ENCODE measurements around the gene USP46. TPM values are rescaled to one million over a fixed set of nuclear protein-coding genes. Genes with fewer than 3 reads are reported as not detected.

USP46 gene
- total RNA-seq, 1 donor from 2014 or later, result 7.7 TPM

DNA sequence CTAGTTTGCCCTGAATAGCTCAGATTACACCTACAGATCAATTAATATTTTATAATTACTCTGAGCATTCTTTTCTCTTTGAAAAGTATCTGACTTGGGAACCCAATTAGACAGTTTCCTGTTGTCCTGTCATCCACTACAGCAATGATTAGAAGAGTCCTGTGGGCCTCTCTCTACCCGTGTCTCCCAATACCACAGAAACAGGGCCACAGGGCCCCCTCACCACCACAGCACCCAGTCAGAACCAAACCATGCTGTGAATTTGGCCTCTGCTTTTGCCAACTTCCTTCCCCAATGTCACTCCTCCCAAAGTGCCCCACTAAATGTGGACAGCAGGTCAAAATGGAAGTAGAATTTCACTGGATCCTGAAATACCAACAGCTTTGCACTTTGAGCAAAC, 10.3 kb downstream of the USP46 start:
- no peak overlapping the region for H3K27ac Mint-ChIP-seq
- intact Hi-C loops (cut with micrococcal nuclease), result no loop called here
- peaks cover 8% of the 10 kb centered on the region for H3K4me1 Mint-ChIP-seq (ENCODE audit: low read depth)
- H3K27me3 Mint-ChIP-seq (ENCODE audit: low read depth), result no peaks in the 10 kb centered on the region
- no peaks in the 10 kb centered on the region for H3K9me3 Mint-ChIP-seq
- peaks cover 13% of the 10 kb centered on the region for H3K36me3 Mint-ChIP-seq (ENCODE audit: low read depth)
- no peak overlapping the region for H3K4me3 Mint-ChIP-seq (ENCODE audit: low read depth)
- DNase-seq (ENCODE audit: low spot score), result no peak

DNA sequence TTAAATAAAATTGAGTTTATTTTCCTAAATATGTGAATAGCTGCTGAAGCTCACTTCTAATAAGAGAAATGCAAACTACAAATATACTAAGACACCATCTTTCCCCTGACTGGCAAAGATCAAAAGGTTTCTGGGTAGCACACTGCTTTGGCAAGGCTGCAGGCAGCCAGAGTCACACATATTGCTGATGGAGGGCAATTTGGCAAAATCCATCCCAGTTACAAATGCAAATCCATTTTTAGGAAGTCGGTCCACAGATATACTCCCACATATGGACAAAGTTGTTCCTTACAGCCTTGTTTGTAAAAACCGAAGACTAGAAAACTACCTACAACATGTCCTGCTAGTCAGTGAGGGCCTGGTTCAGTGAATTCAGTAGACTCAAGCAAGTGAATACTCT, 12.4 kb downstream of the USP46 start:
- H3K9me3 Mint-ChIP-seq, result no peaks in the 10 kb centered on the region
- no peak for DNase-seq (ENCODE audit: low spot score)
- H3K4me1 Mint-ChIP-seq (ENCODE audit: low read depth), result peaks cover 14% of the 10 kb centered on the region
- H3K4me3 Mint-ChIP-seq (ENCODE audit: low read depth), result no peak overlapping the region
- peaks cover 9% of the 10 kb centered on the region for H3K36me3 Mint-ChIP-seq (ENCODE audit: low read depth)
- intact Hi-C loops (cut with micrococcal nuclease), result no loop called here
- no peak overlapping the region for H3K27ac Mint-ChIP-seq
- H3K27me3 Mint-ChIP-seq (ENCODE audit: low read depth), result peaks cover 2% of the 10 kb centered on the region

DNA sequence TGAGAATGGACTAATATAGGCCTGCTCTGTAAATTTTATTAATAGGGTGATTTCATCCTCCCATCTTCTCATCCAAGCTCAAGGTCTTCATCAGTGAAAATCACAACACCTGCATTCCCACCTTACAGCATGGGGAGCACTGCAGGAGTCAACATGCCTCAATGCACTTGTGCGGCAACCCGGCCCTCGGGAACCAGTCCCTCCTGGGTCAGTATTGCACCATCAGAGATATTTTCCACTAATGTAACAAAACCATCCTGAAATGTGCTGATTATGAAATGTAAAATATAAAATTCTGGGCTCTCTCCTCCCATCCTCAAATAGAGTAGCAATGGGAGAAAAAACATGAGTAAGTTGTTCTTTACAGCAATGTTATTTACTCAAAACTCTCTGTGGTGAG, 13.0 kb downstream of the USP46 start:
- Mint-ChIP-seq H3K4me1 (ENCODE audit: low read depth) (peaks cover 21% of the 10 kb centered on the region), H3K4me3 (ENCODE audit: low read depth) (no peak overlapping the region), H3K9me3 (no peaks in the 10 kb centered on the region), H3K36me3 (ENCODE audit: low read depth) (peaks cover 9% of the 10 kb centered on the region), H3K27me3 (ENCODE audit: low read depth) (peaks cover 2% of the 10 kb centered on the region), H3K27ac (no peak overlapping the region)
- no peak for DNase-seq (ENCODE audit: low spot score)
- intact Hi-C loops (cut with micrococcal nuclease), result no loop called here

GRCh38 chr4:52645300-52645699, 13.8 kb downstream of the USP46 start:
- H3K4me1 Mint-ChIP-seq (ENCODE audit: low read depth), result peaks cover 21% of the 10 kb centered on the region
- H3K4me3 Mint-ChIP-seq (ENCODE audit: low read depth), result no peak overlapping the region
- intact Hi-C loops (cut with micrococcal nuclease), result no loop called here

GRCh38 chr4:52643785-52644244, 15.3 kb downstream of the USP46 start:
- H3K27ac Mint-ChIP-seq, result no peak overlapping the region
- H3K36me3 Mint-ChIP-seq (ENCODE audit: low read depth), result no peaks in the 10 kb centered on the region
- DNase-seq (ENCODE audit: low spot score), result no peak
- H3K4me1 Mint-ChIP-seq (ENCODE audit: low read depth), result peaks cover 19% of the 10 kb centered on the region
- intact Hi-C loops (cut with micrococcal nuclease), result no loop called here
- no peak overlapping the region for H3K4me3 Mint-ChIP-seq (ENCODE audit: low read depth)
- peaks cover 2% of the 10 kb centered on the region for H3K27me3 Mint-ChIP-seq (ENCODE audit: low read depth)
- no peaks in the 10 kb centered on the region for H3K9me3 Mint-ChIP-seq

More at GRCh38 chr4:52645300-52645699, 13.8 kb downstream of the USP46 start:
- H3K36me3 Mint-ChIP-seq (ENCODE audit: low read depth), result peaks cover 8% of the 10 kb centered on the region
- no peak overlapping the region for H3K27ac Mint-ChIP-seq
- H3K27me3 Mint-ChIP-seq (ENCODE audit: low read depth), result peaks cover 2% of the 10 kb centered on the region
- DNase-seq (ENCODE audit: low spot score), result no peak
- H3K9me3 Mint-ChIP-seq, result no peaks in the 10 kb centered on the region

DNA sequence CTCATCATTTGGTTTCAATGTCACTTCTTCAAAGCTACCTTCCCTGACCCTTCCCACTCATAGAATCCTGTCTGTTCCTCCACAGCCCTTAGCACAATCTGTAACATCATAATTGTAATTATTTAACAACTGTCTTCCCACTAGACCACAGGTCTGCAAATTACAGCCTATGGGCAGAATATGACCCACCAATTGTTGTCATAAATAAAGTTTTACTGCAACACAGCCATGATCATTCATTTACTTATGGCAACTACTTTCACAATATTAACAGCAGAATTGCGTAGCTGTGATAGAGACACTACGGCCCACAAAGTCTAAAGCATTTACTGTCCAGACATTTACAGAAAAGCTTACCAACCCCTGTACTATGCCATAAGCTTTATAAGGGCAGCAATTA, 15.9 kb downstream of the USP46 start:
- peaks cover 2% of the 10 kb centered on the region for H3K27me3 Mint-ChIP-seq (ENCODE audit: low read depth)
- peaks cover 17% of the 10 kb centered on the region for H3K4me1 Mint-ChIP-seq (ENCODE audit: low read depth)
- no peaks in the 10 kb centered on the region for H3K9me3 Mint-ChIP-seq
- H3K4me3 Mint-ChIP-seq (ENCODE audit: low read depth), result no peak overlapping the region
- intact Hi-C loops (cut with micrococcal nuclease), result no loop called here
- no peak for DNase-seq (ENCODE audit: low spot score)
- H3K36me3 Mint-ChIP-seq (ENCODE audit: low read depth), result no peaks in the 10 kb centered on the region
- no peak overlapping the region for H3K27ac Mint-ChIP-seq

- Mint-ChIP-seq H3K27me3 (ENCODE audit: low read depth) (peaks cover 2% of the 10 kb centered on the region), H3K9me3 (no peaks in the 10 kb centered on the region), H3K27ac (no peak overlapping the region), H3K36me3 (ENCODE audit: low read depth) (no peaks in the 10 kb centered on the region), H3K4me3 (ENCODE audit: low read depth) (no peak overlapping the region), H3K4me1 (ENCODE audit: low read depth) (peaks cover 20% of the 10 kb centered on the region)
- intact Hi-C loops (cut with micrococcal nuclease), result no loop called here
- no peak for DNase-seq (ENCODE audit: low spot score)
Measured at GRCh38 chr4:52641854-52642563, 17.1 kb downstream of the USP46 start.

GRCh38 chr4:52640808-52641565, 18.1 kb downstream of the USP46 start:
- H3K4me1 Mint-ChIP-seq (ENCODE audit: low read depth), result peaks cover 21% of the 10 kb centered on the region
- H3K36me3 Mint-ChIP-seq (ENCODE audit: low read depth), result no peaks in the 10 kb centered on the region
- peaks cover 2% of the 10 kb centered on the region for H3K27me3 Mint-ChIP-seq (ENCODE audit: low read depth)
- no peaks in the 10 kb centered on the region for H3K9me3 Mint-ChIP-seq
- H3K27ac Mint-ChIP-seq, result no peak overlapping the region
- DNase-seq (ENCODE audit: low spot score), result no peak
- H3K4me3 Mint-ChIP-seq (ENCODE audit: low read depth), result no peak overlapping the region
- intact Hi-C loops (cut with micrococcal nuclease), result no loop called here

DNA sequence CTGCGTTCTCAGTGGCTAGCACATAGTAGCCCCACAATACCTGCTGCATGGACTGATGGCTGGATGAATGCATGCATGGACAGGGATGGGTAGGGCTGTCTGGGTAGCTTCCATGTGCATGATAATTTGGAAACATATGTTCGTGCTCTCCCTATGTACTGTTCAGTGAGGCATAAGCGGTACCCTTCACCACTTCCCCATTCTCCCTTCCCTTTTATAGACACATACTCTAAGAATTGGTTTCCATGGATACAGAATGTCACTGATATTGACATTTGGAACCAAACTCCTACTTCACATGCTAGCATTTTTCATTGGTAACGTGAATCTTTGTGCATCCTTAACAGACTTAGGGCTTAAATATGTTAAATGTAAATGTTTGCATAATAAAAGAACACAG, 20.4 kb downstream of the USP46 start:
- H3K9me3 Mint-ChIP-seq, result no peaks in the 10 kb centered on the region
- H3K27ac Mint-ChIP-seq, result no peak overlapping the region
- intact Hi-C loops (cut with micrococcal nuclease), result no loop called here
- peaks cover 2% of the 10 kb centered on the region for H3K27me3 Mint-ChIP-seq (ENCODE audit: low read depth)
- no peak overlapping the region for H3K4me3 Mint-ChIP-seq (ENCODE audit: low read depth)
- H3K4me1 Mint-ChIP-seq (ENCODE audit: low read depth), result peaks cover 27% of the 10 kb centered on the region
- no peaks in the 10 kb centered on the region for H3K36me3 Mint-ChIP-seq (ENCODE audit: low read depth)
- no peak for DNase-seq (ENCODE audit: low spot score)

DNA sequence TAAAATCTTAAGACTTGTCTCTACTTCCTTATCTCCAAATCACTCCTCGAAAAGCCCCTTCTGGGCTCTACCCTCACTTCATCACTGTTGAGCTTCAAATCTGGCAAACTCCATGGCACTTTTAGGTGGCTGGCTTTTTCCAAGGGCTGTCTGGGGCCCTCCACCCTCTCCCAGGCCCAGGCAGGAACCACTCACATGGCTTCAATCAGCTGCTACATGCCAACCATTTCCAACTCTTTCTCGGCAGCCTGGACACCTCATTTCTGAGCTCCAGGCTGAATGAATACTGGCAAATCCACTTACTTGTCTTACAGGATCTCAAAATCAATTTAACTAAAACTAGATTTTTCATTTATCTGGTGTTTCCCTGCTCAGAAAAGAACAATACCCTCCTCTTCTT, 22.0 kb downstream of the USP46 start:
- Mint-ChIP-seq H3K27me3 (ENCODE audit: low read depth) (no peaks in the 10 kb centered on the region), H3K27ac (no peak overlapping the region), H3K4me3 (ENCODE audit: low read depth) (no peak overlapping the region), H3K9me3 (no peaks in the 10 kb centered on the region), H3K4me1 (ENCODE audit: low read depth) (peaks cover 21% of the 10 kb centered on the region), H3K36me3 (ENCODE audit: low read depth) (no peaks in the 10 kb centered on the region)
- no peak for DNase-seq (ENCODE audit: low spot score)
- intact Hi-C loops (cut with micrococcal nuclease), result no loop called here

DNA sequence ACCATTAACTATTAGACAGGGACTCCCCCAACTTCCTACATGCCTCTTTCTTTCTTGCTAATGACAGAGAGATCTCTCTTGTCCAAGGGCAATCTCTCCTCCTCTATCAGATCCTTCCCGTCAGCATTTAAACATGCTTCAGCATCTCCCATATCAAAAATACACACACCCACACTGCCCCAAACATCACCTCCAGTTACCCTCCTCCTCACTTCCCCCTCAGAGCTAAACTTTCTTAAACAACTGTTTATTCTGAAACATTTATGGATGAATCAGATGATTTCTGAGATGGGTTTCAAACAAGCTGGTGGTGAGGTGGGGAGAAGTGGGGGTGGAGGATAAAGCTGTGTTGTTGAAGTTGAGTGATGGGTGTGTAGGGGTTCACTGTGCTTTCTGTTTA, 23.5 kb downstream of the USP46 start:
- H3K36me3 Mint-ChIP-seq (ENCODE audit: low read depth), result no peaks in the 10 kb centered on the region
- no peak overlapping the region for H3K4me3 Mint-ChIP-seq (ENCODE audit: low read depth)
- no peak for DNase-seq (ENCODE audit: low spot score)
- H3K27ac Mint-ChIP-seq, result no peak overlapping the region
- no peaks in the 10 kb centered on the region for H3K27me3 Mint-ChIP-seq (ENCODE audit: low read depth)
- H3K9me3 Mint-ChIP-seq, result no peaks in the 10 kb centered on the region
- peaks cover 10% of the 10 kb centered on the region for H3K4me1 Mint-ChIP-seq (ENCODE audit: low read depth)
- intact Hi-C loops (cut with micrococcal nuclease), result no loop called here

GRCh38 chr4:52635130-52635529, 24.0 kb downstream of the USP46 start:
- Mint-ChIP-seq H3K27me3 (ENCODE audit: low read depth) (no peaks in the 10 kb centered on the region), H3K9me3 (no peaks in the 10 kb centered on the region), H3K36me3 (ENCODE audit: low read depth) (no peaks in the 10 kb centered on the region), H3K4me1 (ENCODE audit: low read depth) (peaks cover 10% of the 10 kb centered on the region), H3K27ac (no peak overlapping the region), H3K4me3 (ENCODE audit: low read depth) (no peak overlapping the region)
- DNase-seq (ENCODE audit: low spot score), result no peak
- intact Hi-C loops (cut with micrococcal nuclease), result no loop called here

- H3K27ac Mint-ChIP-seq, result no peak overlapping the region
- no peaks in the 10 kb centered on the region for H3K27me3 Mint-ChIP-seq (ENCODE audit: low read depth)
- H3K4me1 Mint-ChIP-seq (ENCODE audit: low read depth), result peaks cover 10% of the 10 kb centered on the region
- intact Hi-C loops (cut with micrococcal nuclease), result no loop called here
- no peaks in the 10 kb centered on the region for H3K36me3 Mint-ChIP-seq (ENCODE audit: low read depth)
- no peak for DNase-seq (ENCODE audit: low spot score)
- H3K9me3 Mint-ChIP-seq, result no peaks in the 10 kb centered on the region
- no peak overlapping the region for H3K4me3 Mint-ChIP-seq (ENCODE audit: low read depth)
Measured at GRCh38 chr4:52633846-52634245, 25.3 kb downstream of the USP46 start.

All from activated T-helper 2 cell treated with anti-CD3 and anti-CD28 coated beads, Interferon-gamma antibody, Interleukin-2, Interleukin-4, amounts not matched to agents 10 μg/mL and 5 μg/mL and 100 μg/mL, durations not matched to agents 14 hours and 24 hours and 36 hours (primary cell).